K562 (cell line): Measurements from ENCODE around the gene SLC11A1. TPM values are rescaled to one million over a fixed set of nuclear protein-coding genes. Genes with fewer than 3 reads are reported as not detected.

Experiments
- ARID1B ChIP-seq: fragments of 450-650 bp; IDR thresholded peaks from 2 replicates; pipeline ENCODE4 v1.6.1; 2016; ENCODE audit warnings: antibody characterized with exemption, mild to moderate bottlenecking, inconsistent platforms
- BRF1 ChIP-seq: IDR thresholded peaks from 3 replicates; pipeline ENCODE4 v1.6.1; 2011; ENCODE audit warnings: borderline replicate concordance, mild to moderate bottlenecking; ENCODE audit not compliant: insufficient read length; ENCODE audit errors: extremely low read depth
- CTCFL ChIP-seq: IDR thresholded peaks from 2 replicates; pipeline ENCODE4 v1.6.1; 2011; ENCODE audit warnings: borderline replicate concordance, low read depth, mild to moderate bottlenecking, moderate library complexity, low read length; ENCODE audit not compliant: insufficient read depth, poor library complexity, severe bottlenecking
- ETV5 ChIP-seq: sonication (generic); formaldehyde crosslinking; IDR thresholded peaks from 2 replicates; pipeline ENCODE4 v1.4.0; 2020; ENCODE audit warnings: low read depth, mild to moderate bottlenecking, missing genetic modification reagents
- HLTF ChIP-seq: fragments of 450-650 bp; IDR thresholded peaks from 2 replicates; pipeline ENCODE4 v1.6.1; 2016
- ILK ChIP-seq: fragments of 450-650 bp; IDR thresholded peaks from 2 replicates; pipeline ENCODE4 v1.6.1; 2016; ENCODE audit warnings: missing genetic modification characterization, low read depth, mild to moderate bottlenecking, missing compliant biosample characterization, moderate library complexity, borderline replicate concordance
- MXI1 ChIP-seq: IDR thresholded peaks from 2 replicates; pipeline ENCODE4 v1.6.1; 2011; ENCODE audit warnings: low read depth, mild to moderate bottlenecking, improper control_type of control experiment, low read length
- ZNF3 ChIP-seq: fragments of 250-450 bp; sonication (Bioruptor Pico); IDR thresholded peaks from 2 replicates; pipeline ENCODE4 v1.5.0; 2021; ENCODE audit warnings: mild to moderate bottlenecking, moderate library complexity
- polyA plus RNA-seq, 8 experiments: library from polyadenylated mRNA; depleted of rRNA in 4 of 8; stranded (reverse) in 5 of 8; unstranded in 3 of 8; fragments of >200 nt; fragmentation: Nextera tagmentation in 2 of 8; fragmentation: Illumina TruSeq in 1 of 8; extraction: Ambion mirVana in 2 of 8; extraction: Trizol in 1 of 8; gene quantifications; 2 replicates each; pipeline versions ENCODE4 v1.2.1 to v1.2.3, GENCODE V29; 2011 to 2014; ENCODE audit warnings: inconsistent platforms in 1 of 8, missing spikeins in 1 of 8
- total RNA-seq, 7 experiments: library from RNA; depleted of rRNA in 6 of 7; stranded (reverse); fragments of >200 nt in 6 of 7; fragmentation: Illumina TruSeq in 2 of 7; extraction: Trizol in 2 of 7; gene quantifications; 2 replicates each; pipeline versions ENCODE4 v1.2.1 to v1.2.3, GENCODE V29; 2011 to 2021; ENCODE audit warnings: low replicate concordance in 1 of 7

SLC11A1 gene
- total and polyA plus RNA-seq, 9 of the 15 experiments (the other 6 are each of a cell fraction or from before 2014, with no cell fraction given): 0.35 to 1.6 (median 0.65) TPM

GRCh38 chr2:218406949-218407618 is 25.0 kb downstream of the SLC11A1 start (continued):
- TF ChIP-seq MXI1 (no peak), ARID1B (peak; percentile 27; the same call in 1 of the 2 replicates), ILK (no peak), CTCFL (no peak), ETV5 (CRISPR knock-in tag) (0 out of 2 replicates have a peak, but pooled peaks have one; percentile 46), BRF1 (no peak), HLTF (no peak), ZNF3 (no peak)
